ENCODE results near the gene LCNL1.

The LCNL1 gene

GRCh38 chr9:137028263-137029057, 45.7 kb downstream of the LCNL1 start:
- peak overlapping the region; percentile 77 for H3K4me3 ChIP-seq (ENCODE audit: low read length)
- H3K27ac ChIP-seq (ENCODE audit: low read depth, low read length): no peak overlapping the region
- no peaks in the 10 kb centered on the region for H3K9me2 ChIP-seq (replicated peaks; ENCODE audit: control insufficient read depth, low read length)
- H3K4me2 ChIP-seq (ENCODE audit: low read length): peak overlapping the region; percentile 97
- H4K20me1 ChIP-seq (ENCODE audit: control insufficient read depth, insufficient read depth, low read depth, low read length): 0 out of 2 replicates have a peak, but pooled peaks cover 3% of the 10 kb centered on the region
- H3K9me3 ChIP-seq (ENCODE audit: control insufficient read depth, insufficient read depth, low read length): no peaks in the 10 kb centered on the region
- no peaks in the 10 kb centered on the region for H3K36me3 ChIP-seq (ENCODE audit: control insufficient read depth, low read length)
- H3K4me1 ChIP-seq (ENCODE audit: control insufficient read depth, low read length): peaks cover 55% of the 10 kb centered on the region
- no peaks in the 10 kb centered on the region for H3F3A ChIP-seq (ENCODE audit: control insufficient read depth, insufficient read depth)
- no peaks in the 10 kb centered on the region for H3K79me2 ChIP-seq (ENCODE audit: control insufficient read depth, low read length)
- TF ChIP-seq CTCF (IDR thresholded peaks at IDR 0.05; ENCODE audit: low read depth, low read length, poor library complexity, severe bottlenecking) (no peak), EZH2phosphoT487 (IDR thresholded peaks at IDR 0.05; ENCODE audit: borderline replicate concordance, low read length) (no peak)
- H3K27me3 ChIP-seq (ENCODE audit: control insufficient read depth, low read length): peaks cover 55% of the 10 kb centered on the region

GRCh38 chr9:137029058-137029936, 46.5 kb downstream of the LCNL1 start:
- Histone ChIP-seq H4K20me1 (ENCODE audit: control insufficient read depth, insufficient read depth, low read depth, low read length) (0 out of 2 replicates have a peak, but pooled peaks cover 3% of the 10 kb centered on the region), H3K4me1 (ENCODE audit: control insufficient read depth, low read length) (peaks cover 55% of the 10 kb centered on the region), H3K36me3 (ENCODE audit: control insufficient read depth, low read length) (no peaks in the 10 kb centered on the region), H3K27me3 (ENCODE audit: control insufficient read depth, low read length) (peaks cover 59% of the 10 kb centered on the region), H3F3A (ENCODE audit: control insufficient read depth, insufficient read depth) (no peaks in the 10 kb centered on the region), H3K27ac (ENCODE audit: low read depth, low read length) (no peak overlapping the region), H3K4me3 (ENCODE audit: low read length) (peak overlapping the region; percentile 77), H3K9me3 (ENCODE audit: control insufficient read depth, insufficient read depth, low read length) (no peaks in the 10 kb centered on the region), H3K79me2 (ENCODE audit: control insufficient read depth, low read length) (no peaks in the 10 kb centered on the region), H3K4me2 (ENCODE audit: low read length) (peak overlapping the region; percentile 97), H3K9me2 (replicated peaks; ENCODE audit: control insufficient read depth, low read length) (no peaks in the 10 kb centered on the region)
- peak; percentile 93 for TF ChIP-seq CTCF (IDR thresholded peaks at IDR 0.05; ENCODE audit: low read depth, low read length, poor library complexity, severe bottlenecking)
- no peak for TF ChIP-seq EZH2phosphoT487 (IDR thresholded peaks at IDR 0.05; ENCODE audit: borderline replicate concordance, low read length)

GRCh38 chr9:137030006-137030405, 47.2 kb downstream of the LCNL1 start:
- H3K9me2 ChIP-seq (replicated peaks; ENCODE audit: control insufficient read depth, low read length): no peaks in the 10 kb centered on the region
- H3K79me2 ChIP-seq (ENCODE audit: control insufficient read depth, low read length): no peaks in the 10 kb centered on the region
- H3K4me3 ChIP-seq (ENCODE audit: low read length): no peak overlapping the region
- no peaks in the 10 kb centered on the region for H3K9me3 ChIP-seq (ENCODE audit: control insufficient read depth, insufficient read depth, low read length)
- H4K20me1 ChIP-seq (ENCODE audit: control insufficient read depth, insufficient read depth, low read depth, low read length): 0 out of 2 replicates have a peak, but pooled peaks cover 3% of the 10 kb centered on the region
- TF ChIP-seq EZH2phosphoT487 (IDR thresholded peaks at IDR 0.05; ENCODE audit: borderline replicate concordance, low read length): no peak
- no peak for TF ChIP-seq CTCF (IDR thresholded peaks at IDR 0.05; ENCODE audit: low read depth, low read length, poor library complexity, severe bottlenecking)
- peaks cover 61% of the 10 kb centered on the region for H3K4me1 ChIP-seq (ENCODE audit: control insufficient read depth, low read length)
- H3K27ac ChIP-seq (ENCODE audit: low read depth, low read length): no peak overlapping the region
- H3K27me3 ChIP-seq (ENCODE audit: control insufficient read depth, low read length): peaks cover 66% of the 10 kb centered on the region
- no peaks in the 10 kb centered on the region for H3F3A ChIP-seq (ENCODE audit: control insufficient read depth, insufficient read depth)
- H3K36me3 ChIP-seq (ENCODE audit: control insufficient read depth, low read length): no peaks in the 10 kb centered on the region
- H3K4me2 ChIP-seq (ENCODE audit: low read length): no peak overlapping the region

All from DOHH2 (cell line).